Astrocyte (in vitro differentiated cells and primary cell): ENCODE results near the gene ASB6. TPM values are rescaled to one million over a fixed set of nuclear protein-coding genes. Genes with fewer than 3 reads are reported as not detected.

ENCODE experiments used
- DNase-seq: peaks from one replicate; pipeline ENCODE4 v3.0.0-alpha.2; 2010; ENCODE audit warnings: low read depth
- FAIRE-seq: peaks from 2 replicates; lab custom pipeline; 2011; peaks lifted over from hg19 to GRCh38; lab: Jason Lieb, UNC
- H2AFZ ChIP-seq: 2 replicates; pipeline ENCODE4 v1.6.0; 2012; ENCODE audit warnings: low read depth, low read length, inconsistent platforms
- H3K27ac ChIP-seq: 2 replicates; pipeline ENCODE4 v1.5.1; 2011; ENCODE audit warnings: low read depth, low read length, inconsistent platforms
- H3K27me3 ChIP-seq: 2 replicates; pipeline ENCODE4 v1.6.0; 2011; ENCODE audit warnings: low read length, inconsistent platforms; ENCODE audit not compliant: insufficient read depth
- H3K36me3 ChIP-seq: 2 replicates; pipeline ENCODE4 v1.5.1; 2011; ENCODE audit warnings: low read length, inconsistent platforms; ENCODE audit not compliant: insufficient read depth
- H3K4me1 ChIP-seq: 2 replicates; pipeline ENCODE4 v1.5.1; 2011; ENCODE audit warnings: low read length, inconsistent platforms; ENCODE audit not compliant: insufficient read depth
- H3K4me2 ChIP-seq: 2 replicates; pipeline ENCODE4 v1.6.0; 2012; ENCODE audit warnings: low read length, inconsistent platforms
- H3K4me3 ChIP-seq: 2 replicates; pipeline ENCODE4 v1.5.1; 2011; ENCODE audit warnings: low read depth, mild to moderate bottlenecking, low read length, inconsistent platforms; ENCODE audit not compliant: insufficient read depth
- H3K79me2 ChIP-seq: 2 replicates; pipeline ENCODE4 v1.6.0; 2012; ENCODE audit warnings: mild to moderate bottlenecking, low read length, inconsistent platforms; ENCODE audit not compliant: insufficient read depth
- H3K9ac ChIP-seq: 2 replicates; pipeline ENCODE4 v1.6.0; 2012; ENCODE audit warnings: mild to moderate bottlenecking, low read length, inconsistent platforms
- H3K9me3 ChIP-seq: 2 replicates; pipeline ENCODE4 v1.5.1; 2012; ENCODE audit warnings: low read depth, mild to moderate bottlenecking, low read length, inconsistent platforms; ENCODE audit not compliant: insufficient read depth
- H4K20me1 ChIP-seq: 2 replicates; pipeline ENCODE4 v1.6.0; 2012; ENCODE audit warnings: low read length, inconsistent platforms; ENCODE audit not compliant: insufficient read depth
- H3K27ac Mint-ChIP-seq: one replicate; pipeline ENCODE4 v1.8.0; 2021; ENCODE audit warnings: mild to moderate bottlenecking, mixed read lengths; ENCODE audit not compliant: unreplicated experiment
- H3K27me3 Mint-ChIP-seq: one replicate; pipeline ENCODE4 v1.8.0; 2021; ENCODE audit warnings: low read depth, mixed read lengths; ENCODE audit not compliant: unreplicated experiment
- H3K36me3 Mint-ChIP-seq: one replicate; pipeline ENCODE4 v1.8.0; 2021; ENCODE audit warnings: low read depth, mixed read lengths; ENCODE audit not compliant: unreplicated experiment
- H3K4me1 Mint-ChIP-seq: one replicate; pipeline ENCODE4 v1.8.0; 2021; ENCODE audit warnings: low read depth, mixed read lengths; ENCODE audit not compliant: unreplicated experiment
- H3K4me3 Mint-ChIP-seq: one replicate; pipeline ENCODE4 v1.8.0; 2021; ENCODE audit warnings: mild to moderate bottlenecking, moderate library complexity, mixed read lengths; ENCODE audit not compliant: unreplicated experiment
- H3K9me3 Mint-ChIP-seq: one replicate; pipeline ENCODE4 v1.8.0; 2021; ENCODE audit warnings: mild to moderate bottlenecking, mixed read lengths; ENCODE audit not compliant: unreplicated experiment
- CTCF ChIP-seq: IDR thresholded peaks from 2 replicates; pipeline ENCODE4 v1.5.1; 2011; ENCODE audit warnings: low read depth, mild to moderate bottlenecking, inconsistent platforms, low read length, moderate library complexity; ENCODE audit not compliant: insufficient read depth
- EZH2 ChIP-seq: IDR thresholded peaks from 2 replicates; pipeline ENCODE4 v1.6.1; 2012; ENCODE audit warnings: mild to moderate bottlenecking, low read length, inconsistent platforms; ENCODE audit not compliant: insufficient read depth
- total RNA-seq: library from RNA; stranded (reverse); gene quantifications from 2 replicates; pipeline ENCODE4 v1.2.1, GENCODE V29; 2021

Gene ASB6
- total RNA-seq, 1 donor from 2014 or later = 24.3 TPM

GRCh38 chr9:129661029-129661428 is 19.1 kb upstream of the ASB6 start:
- no peak for DNase-seq
- peaks cover 17% of the 10 kb centered on the region for H3K27me3 ChIP-seq
- H3K27ac ChIP-seq = no peak overlapping the region
- H3K4me1 ChIP-seq = peaks cover 11% of the 10 kb centered on the region
- no peak overlapping the region for H3K4me2 ChIP-seq
- Mint-ChIP-seq H3K9me3 (no peaks in the 10 kb centered on the region), H3K4me3 (no peak overlapping the region), H3K4me1 (no peaks in the 10 kb centered on the region), H3K27me3 (peaks cover 31% of the 10 kb centered on the region), H3K36me3 (no peaks in the 10 kb centered on the region), H3K27ac (no peak overlapping the region)
- no peak overlapping the region for H3K9ac ChIP-seq
- no peaks in the 10 kb centered on the region for H3K36me3 ChIP-seq
- no peak for TF ChIP-seq EZH2
- TF ChIP-seq CTCF = no peak
- no peak for FAIRE-seq
- H3K9me3 ChIP-seq = no peaks in the 10 kb centered on the region
- peaks cover 3% of the 10 kb centered on the region for H4K20me1 ChIP-seq
- H3K79me2 ChIP-seq = no peaks in the 10 kb centered on the region
- no peak overlapping the region for H3K4me3 ChIP-seq
- H2AFZ ChIP-seq = no peak overlapping the region

- Mint-ChIP-seq H3K4me1 (no peaks in the 10 kb centered on the region), H3K9me3 (no peaks in the 10 kb centered on the region), H3K27me3 (peaks cover 24% of the 10 kb centered on the region), H3K36me3 (no peaks in the 10 kb centered on the region), H3K27ac (no peak overlapping the region), H3K4me3 (no peak overlapping the region)
- H3K4me1 ChIP-seq = peaks cover 12% of the 10 kb centered on the region
- peaks cover 3% of the 10 kb centered on the region for H4K20me1 ChIP-seq
- TF ChIP-seq EZH2 (no peak), CTCF (no peak)
- no peaks in the 10 kb centered on the region for H3K36me3 ChIP-seq
- H3K9ac ChIP-seq = no peak overlapping the region
- DNase-seq (peak; percentile 52), FAIRE-seq (peak; percentile 91)
- no peaks in the 10 kb centered on the region for H3K79me2 ChIP-seq
- H3K4me3 ChIP-seq = no peak overlapping the region
- H3K27ac ChIP-seq = no peak overlapping the region
- H3K9me3 ChIP-seq = no peaks in the 10 kb centered on the region
- H2AFZ ChIP-seq = no peak overlapping the region
- peak overlapping the region; percentile 70 for H3K4me2 ChIP-seq
- peaks cover 22% of the 10 kb centered on the region for H3K27me3 ChIP-seq
Measured at GRCh38 chr9:129656795-129657390, 14.9 kb upstream of the ASB6 start.

GRCh38 chr9:129655696-129656095 is 13.7 kb upstream of the ASB6 start:
- Histone ChIP-seq H4K20me1 (peaks cover 3% of the 10 kb centered on the region), H3K9me3 (no peaks in the 10 kb centered on the region), H3K4me2 (no peak overlapping the region), H3K36me3 (no peaks in the 10 kb centered on the region), H3K4me3 (no peak overlapping the region), H3K79me2 (no peaks in the 10 kb centered on the region), H3K27me3 (peaks cover 21% of the 10 kb centered on the region), H3K27ac (no peak overlapping the region), H3K4me1 (peaks cover 12% of the 10 kb centered on the region), H3K9ac (no peak overlapping the region), H2AFZ (no peak overlapping the region)
- Mint-ChIP-seq H3K4me3 (no peak overlapping the region), H3K36me3 (no peaks in the 10 kb centered on the region), H3K27ac (no peak overlapping the region), H3K27me3 (peaks cover 20% of the 10 kb centered on the region), H3K9me3 (no peaks in the 10 kb centered on the region), H3K4me1 (no peaks in the 10 kb centered on the region)
- no peak for FAIRE-seq
- DNase-seq = no peak
- no peak for TF ChIP-seq EZH2
- TF ChIP-seq CTCF = no peak
